Nephron progenitor cell (in vitro differentiated cells): Measurements from ENCODE around the gene KRT13.

Experiments
- DNase-seq: peaks from one replicate; pipeline ENCODE4 v3.0.0; 2021
- H3K27ac Mint-ChIP-seq: 2 replicates; pipeline ENCODE4 v1.8.0; 2021; ENCODE audit warnings: mild to moderate bottlenecking, moderate library complexity, mixed read lengths
- H3K27me3 Mint-ChIP-seq: 2 replicates; pipeline ENCODE4 v1.8.0; 2021; ENCODE audit warnings: mild to moderate bottlenecking, low read depth, mixed read lengths; ENCODE audit not compliant: poor library complexity
- H3K36me3 Mint-ChIP-seq: 2 replicates; pipeline ENCODE4 v1.8.0; 2021; ENCODE audit warnings: low read depth, mixed read lengths
- H3K4me1 Mint-ChIP-seq: 2 replicates; pipeline ENCODE4 v1.8.0; 2021; ENCODE audit warnings: mixed read lengths
- H3K4me3 Mint-ChIP-seq: 2 replicates; pipeline ENCODE4 v1.8.0; 2021; ENCODE audit warnings: mild to moderate bottlenecking, moderate library complexity, mixed read lengths
- H3K9me3 Mint-ChIP-seq: 2 replicates; pipeline ENCODE4 v1.8.0; 2021; ENCODE audit warnings: mild to moderate bottlenecking, moderate library complexity, mixed read lengths
- TF ChIP-seq, protein P1 (sequence below): fragments of 200-600 bp; sonication (generic); IDR thresholded peaks from 2 replicates; pipeline ENCODE4 v1.5.0; 2021; ENCODE audit warnings: antibody characterized with exemption

The KRT13 gene

DNA sequence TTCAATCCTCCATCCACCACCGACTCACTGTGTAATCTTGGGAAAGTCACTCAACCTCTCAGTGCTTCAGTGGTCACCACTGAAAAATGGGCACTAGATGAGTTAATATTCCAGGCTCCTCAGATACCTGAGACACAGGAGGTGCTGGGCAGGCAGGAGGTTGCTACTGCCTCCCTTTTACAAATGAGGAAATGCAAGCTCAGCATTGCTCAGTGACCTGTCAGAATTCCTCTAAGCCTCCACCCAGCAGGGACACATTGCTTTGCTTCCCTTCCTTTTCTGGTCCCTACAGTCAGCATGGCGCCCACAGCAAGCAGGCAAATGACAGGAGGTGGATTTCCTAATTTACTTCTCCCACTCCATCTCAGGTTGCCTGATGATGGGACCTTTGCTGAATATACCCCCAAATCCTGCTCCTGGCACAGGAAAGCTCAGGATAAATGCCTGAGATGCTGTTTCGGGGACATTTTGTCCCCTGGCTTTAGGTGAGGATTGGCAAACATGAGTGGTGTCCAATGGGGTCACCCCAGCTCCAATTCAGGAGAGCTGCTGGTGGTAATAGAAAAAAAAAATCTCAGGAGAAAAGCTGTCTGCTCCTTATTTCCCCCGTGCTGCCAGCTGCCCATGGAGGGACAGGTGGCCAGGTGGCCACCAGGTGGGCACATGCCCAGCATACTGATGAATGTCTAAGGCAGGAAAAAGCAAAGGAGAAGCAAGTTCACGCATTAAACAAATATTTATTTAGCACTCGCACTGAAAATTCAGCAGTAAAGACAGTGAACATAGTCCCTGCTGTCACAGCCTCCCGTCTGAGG is 5.0 kb upstream of the KRT13 start:
- no peaks in the 10 kb centered on the region for H3K9me3 Mint-ChIP-seq

DNA sequence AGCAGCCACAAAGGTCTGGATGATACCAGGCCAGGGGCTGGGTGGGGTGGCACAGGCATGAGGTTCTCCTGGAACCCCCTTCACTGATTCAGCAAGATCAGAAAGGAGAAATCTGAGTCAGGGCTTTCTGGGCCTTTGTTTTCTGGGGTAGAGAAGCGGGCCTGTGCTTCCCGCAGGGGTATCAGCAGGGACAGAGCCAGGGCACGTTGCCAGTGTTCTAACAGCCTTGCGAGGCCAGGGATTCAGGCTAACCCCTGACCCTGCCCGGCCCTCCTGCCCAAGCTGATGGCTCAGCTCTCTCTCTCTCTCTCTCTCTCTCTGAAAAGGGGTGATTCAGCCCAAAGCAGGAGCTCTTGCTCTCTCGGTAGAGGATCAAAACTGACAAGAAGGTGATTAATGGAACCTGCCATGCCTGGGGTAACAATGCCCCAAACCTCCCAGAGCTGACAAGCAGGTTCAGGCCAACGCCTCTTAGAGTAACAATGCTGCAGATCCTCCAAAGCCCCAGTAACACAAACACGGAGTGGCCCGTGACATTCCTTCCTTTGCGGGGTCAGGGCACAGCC is 2.0 kb upstream of the KRT13 start:
- no peak for DNase-seq
- Mint-ChIP-seq H3K27ac (no peak overlapping the region), H3K27me3 (no peaks in the 10 kb centered on the region), H3K9me3 (no peaks in the 10 kb centered on the region), H3K4me1 (peaks cover 11% of the 10 kb centered on the region), H3K4me3 (no peak overlapping the region), H3K36me3 (no peaks in the 10 kb centered on the region)
- TF ChIP-seq, protein P1, sequence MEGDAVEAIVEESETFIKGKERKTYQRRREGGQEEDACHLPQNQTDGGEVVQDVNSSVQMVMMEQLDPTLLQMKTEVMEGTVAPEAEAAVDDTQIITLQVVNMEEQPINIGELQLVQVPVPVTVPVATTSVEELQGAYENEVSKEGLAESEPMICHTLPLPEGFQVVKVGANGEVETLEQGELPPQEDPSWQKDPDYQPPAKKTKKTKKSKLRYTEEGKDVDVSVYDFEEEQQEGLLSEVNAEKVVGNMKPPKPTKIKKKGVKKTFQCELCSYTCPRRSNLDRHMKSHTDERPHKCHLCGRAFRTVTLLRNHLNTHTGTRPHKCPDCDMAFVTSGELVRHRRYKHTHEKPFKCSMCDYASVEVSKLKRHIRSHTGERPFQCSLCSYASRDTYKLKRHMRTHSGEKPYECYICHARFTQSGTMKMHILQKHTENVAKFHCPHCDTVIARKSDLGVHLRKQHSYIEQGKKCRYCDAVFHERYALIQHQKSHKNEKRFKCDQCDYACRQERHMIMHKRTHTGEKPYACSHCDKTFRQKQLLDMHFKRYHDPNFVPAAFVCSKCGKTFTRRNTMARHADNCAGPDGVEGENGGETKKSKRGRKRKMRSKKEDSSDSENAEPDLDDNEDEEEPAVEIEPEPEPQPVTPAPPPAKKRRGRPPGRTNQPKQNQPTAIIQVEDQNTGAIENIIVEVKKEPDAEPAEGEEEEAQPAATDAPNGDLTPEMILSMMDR, result no peak

More for the DNA sequence above, 5.0 kb upstream of the KRT13 start:
- DNase-seq, result no peak
- H3K27ac Mint-ChIP-seq, result no peak overlapping the region
- peaks cover 11% of the 10 kb centered on the region for H3K4me1 Mint-ChIP-seq
- no peak overlapping the region for H3K4me3 Mint-ChIP-seq
- peaks cover 4% of the 10 kb centered on the region for H3K27me3 Mint-ChIP-seq
- no peaks in the 10 kb centered on the region for H3K36me3 Mint-ChIP-seq
- TF ChIP-seq, protein P1, result no peak

DNA sequence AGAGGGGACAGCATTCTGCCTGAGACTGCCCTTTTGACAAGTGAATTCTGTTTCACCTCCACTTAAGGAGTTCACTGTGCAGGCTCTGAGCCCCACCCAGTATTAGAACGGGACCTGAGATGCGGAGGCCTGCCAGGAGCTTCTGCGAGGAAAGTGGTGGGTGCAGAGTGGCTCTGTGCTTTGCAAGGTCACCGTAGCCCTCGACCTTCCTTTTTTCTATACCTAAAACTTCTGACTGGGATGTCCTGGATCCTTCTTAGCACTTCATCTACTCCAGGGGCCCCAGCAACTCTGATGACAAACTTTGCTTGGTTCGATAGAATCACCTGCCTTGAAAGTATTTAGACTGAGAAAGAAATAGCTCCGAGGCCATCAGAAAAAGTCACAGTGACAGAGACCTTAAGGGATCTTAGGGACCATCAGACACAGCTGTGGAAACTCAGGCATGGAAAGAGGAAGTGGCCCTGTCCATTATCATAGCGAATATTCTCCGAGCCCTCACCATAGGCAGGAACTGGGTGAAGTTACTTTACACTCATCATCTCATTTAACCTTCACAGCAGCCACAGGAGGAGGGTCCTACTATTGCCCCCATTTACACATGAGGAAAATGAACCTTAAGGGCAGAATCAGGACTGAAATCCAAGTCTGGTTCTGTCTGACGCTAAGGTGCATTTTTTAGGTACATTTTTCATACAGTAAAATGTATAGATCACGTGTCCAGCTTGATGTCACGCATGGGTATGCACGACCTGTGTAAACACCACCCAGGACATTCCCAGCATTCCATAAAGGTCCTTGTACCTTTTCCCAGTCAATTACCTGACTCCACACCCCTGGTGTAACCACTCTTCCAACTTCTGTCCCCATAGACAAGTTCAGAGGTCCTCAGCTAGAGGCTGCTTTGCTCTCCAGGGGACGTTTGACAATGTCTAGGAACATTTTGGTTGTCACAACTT is 676 bp upstream of the KRT13 start:
- TF ChIP-seq, protein P1, result no peak
- peaks cover 22% of the 10 kb centered on the region for H3K4me1 Mint-ChIP-seq
- no peaks in the 10 kb centered on the region for H3K27me3 Mint-ChIP-seq
- H3K36me3 Mint-ChIP-seq, result no peaks in the 10 kb centered on the region
- H3K27ac Mint-ChIP-seq, result no peak overlapping the region
- no peaks in the 10 kb centered on the region for H3K9me3 Mint-ChIP-seq
- no peak for DNase-seq
- H3K4me3 Mint-ChIP-seq, result no peak overlapping the region

DNA sequence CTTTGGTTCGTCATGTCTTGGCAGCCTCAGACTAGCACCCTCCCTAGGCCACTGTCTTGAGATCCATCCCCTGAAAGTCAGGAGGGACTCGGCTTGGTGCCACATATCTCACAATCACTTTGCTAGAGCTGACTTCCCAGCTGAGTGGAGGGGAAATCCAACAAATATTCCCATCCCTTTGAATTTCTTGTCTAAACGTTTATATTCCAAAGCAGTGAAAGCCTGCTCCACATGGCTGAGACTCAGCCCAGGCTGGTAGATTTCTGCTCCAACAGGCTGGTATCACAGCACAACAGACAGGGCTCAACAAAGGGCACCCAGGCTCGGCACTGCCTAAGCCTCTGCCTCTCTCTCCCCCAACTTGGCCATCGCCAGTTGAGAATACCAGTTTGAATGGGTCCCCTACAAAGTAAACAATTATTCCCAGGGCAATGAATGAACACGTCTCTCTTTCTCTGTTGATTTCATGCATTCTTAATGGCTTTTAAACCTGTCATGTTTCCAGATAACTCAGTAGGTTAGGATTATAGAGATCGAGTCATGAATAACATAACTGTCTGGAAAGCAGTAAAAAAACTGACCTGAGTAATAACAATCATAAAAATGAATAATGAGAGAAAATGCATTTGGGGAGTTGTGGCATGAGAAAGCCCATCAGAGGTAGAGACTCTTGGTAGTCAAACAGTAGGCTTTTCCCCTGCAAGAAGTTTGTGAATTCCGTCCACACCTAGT is 1.0 kb downstream of the KRT13 start:
- H3K4me1 Mint-ChIP-seq, result peaks cover 33% of the 10 kb centered on the region
- DNase-seq, result no peak
- H3K36me3 Mint-ChIP-seq, result no peaks in the 10 kb centered on the region
- H3K4me3 Mint-ChIP-seq, result no peak overlapping the region
- no peak overlapping the region for H3K27ac Mint-ChIP-seq
- TF ChIP-seq, protein P1, result no peak
- no peaks in the 10 kb centered on the region for H3K9me3 Mint-ChIP-seq
- H3K27me3 Mint-ChIP-seq, result peaks cover 2% of the 10 kb centered on the region

DNA sequence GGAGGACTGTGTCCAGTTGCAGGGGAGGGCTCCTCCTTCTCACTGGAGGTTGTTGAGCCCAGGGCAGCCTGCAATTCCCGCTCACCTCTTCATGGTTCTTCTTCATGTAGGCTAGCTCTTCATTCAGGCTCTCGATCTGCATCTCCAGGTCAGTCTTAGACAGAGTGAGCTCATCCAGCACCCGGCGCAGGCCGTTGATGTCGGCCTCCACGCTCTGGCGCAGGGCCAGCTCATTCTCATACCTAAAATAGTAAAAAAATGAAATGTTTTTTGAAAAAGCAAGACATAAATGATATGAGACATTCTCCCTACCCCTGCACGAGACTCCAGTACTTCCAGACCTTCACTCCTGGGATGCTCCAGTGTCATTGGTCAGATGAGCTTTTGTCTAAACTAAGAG is 2.2 kb downstream of the KRT13 start:
- Mint-ChIP-seq H3K36me3 (no peaks in the 10 kb centered on the region), H3K4me3 (no peak overlapping the region), H3K9me3 (no peaks in the 10 kb centered on the region), H3K4me1 (peaks cover 37% of the 10 kb centered on the region), H3K27ac (no peak overlapping the region), H3K27me3 (peaks cover 2% of the 10 kb centered on the region)
- no peak for DNase-seq
- TF ChIP-seq, protein P1, result no peak
